ENCODE measurements around the gene TRIM74.
"Not testable (repeated sequence)": the region's sequence is repeated elsewhere in the genome, so short reads cannot be mapped to it uniquely, and the experiment has no call there.

Gene TRIM74

DNA sequence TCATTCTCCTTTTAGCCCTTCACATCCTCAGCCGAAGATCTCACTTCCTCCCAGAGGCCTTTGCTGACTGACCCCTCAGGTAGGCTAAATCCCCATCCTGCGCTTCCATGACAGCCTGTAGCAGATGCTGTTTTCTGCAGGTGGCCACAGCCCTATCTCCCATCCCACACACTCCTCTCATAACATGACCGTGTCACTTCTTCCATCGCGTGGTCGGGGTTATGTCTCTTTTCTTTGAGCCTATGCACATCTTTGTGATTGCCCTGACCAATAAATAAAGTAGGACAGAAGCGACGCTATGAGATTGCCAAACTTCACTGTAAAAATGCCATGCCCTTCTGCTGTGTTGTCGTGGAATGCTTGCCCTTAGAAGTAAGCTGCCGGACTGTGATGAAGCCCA lies 55.5 kb downstream of the TRIM74 start:
- not testable (repeated sequence) for DNase-seq (ENCODE audit: low read depth in 1 of 2, low spot score in 1 of 2)

DNA sequence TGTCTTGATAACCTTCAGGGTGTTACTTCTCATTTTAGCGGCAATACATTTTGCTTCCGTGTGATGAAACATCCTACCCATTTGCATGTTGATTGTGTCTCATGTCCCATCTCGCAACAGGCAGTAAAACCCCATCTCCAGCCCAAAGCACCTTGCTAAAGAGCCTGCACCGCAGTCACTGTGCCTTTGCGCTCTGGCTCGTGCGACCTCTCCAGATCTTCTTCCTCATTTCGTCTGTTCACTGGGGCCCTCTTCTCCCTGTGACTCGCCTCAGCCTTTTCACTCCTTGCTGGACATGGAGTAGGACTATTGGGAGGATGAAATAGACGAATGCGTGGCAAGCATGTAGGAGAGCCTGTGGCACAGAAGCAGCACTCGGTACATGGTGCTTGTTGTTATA lies 57.9 kb downstream of the TRIM74 start:
- DNase-seq (ENCODE audit: low read depth in 1 of 2, low spot score in 1 of 2) = not testable (repeated sequence)

Data from activated CD4-positive, alpha-beta T cell treated with anti-CD3 and anti-CD28 coated beads, Interleukin-2, amount 50 U/mL, for 24 hours (primary cell).